Suprapubic skin (tissue), 4 donors: ENCODE results near the gene SSX2IP. TPM values are rescaled to one million over a fixed set of nuclear protein-coding genes. Genes with fewer than 3 reads are reported as not detected.
A peak's percentile ranks its signal among the peaks of the same experiment; 100 is the strongest.

Experiments
- DNase-seq, 2 donors: peaks; one replicate each; pipeline ENCODE4 v3.0.0-alpha.2; 2019; ENCODE audit warnings: low spot score in 2 of 2
- H3K27ac ChIP-seq: fragments of 200-600 bp; sonication (generic); one replicate; pipeline ENCODE4 v1.5.1; 2019
- H3K27me3 ChIP-seq: fragments of 200-600 bp; sonication (generic); one replicate; pipeline ENCODE4 v1.5.1; 2019
- H3K36me3 ChIP-seq: fragments of 200-600 bp; sonication (generic); one replicate; pipeline ENCODE4 v1.5.1; 2019
- H3K4me1 ChIP-seq: fragments of 200-600 bp; sonication (generic); one replicate; pipeline ENCODE4 v1.5.1; 2019
- H3K4me3 ChIP-seq: fragments of 200-600 bp; sonication (generic); one replicate; pipeline ENCODE4 v1.5.1; 2019; ENCODE audit warnings: mild to moderate bottlenecking
- H3K9me3 ChIP-seq: fragments of 200-600 bp; sonication (generic); one replicate; pipeline ENCODE4 v1.5.1; 2019
- CTCF ChIP-seq, 2 donors: fragments of 200-600 bp in 1 of 2; fragments of 450-650 bp in 1 of 2; sonication (generic) in 1 of 2; IDR thresholded peaks; one replicate each; pipeline ENCODE4 v1.5.1; 2016 to 2019; ENCODE audit warnings: antibody characterized with exemption in 2 of 2, mild to moderate bottlenecking in 1 of 2, moderate library complexity in 1 of 2
- EP300 ChIP-seq: sonication (generic); formaldehyde crosslinking; IDR thresholded peaks from one replicate; pipeline ENCODE4 v1.6.1; 2017; ENCODE audit warnings: antibody characterized with exemption
- POLR2A ChIP-seq, 2 donors: fragments of 450-650 bp; IDR thresholded peaks; one replicate each; pipeline ENCODE4 v1.6.1; 2017; ENCODE audit warnings: antibody characterized with exemption in 2 of 2, mild to moderate bottlenecking in 2 of 2, moderate library complexity in 2 of 2
- POLR2AphosphoS5 ChIP-seq, 3 donors: sonication (generic); formaldehyde crosslinking; IDR thresholded peaks; one replicate each; pipeline ENCODE4 v1.6.1; 2017; ENCODE audit warnings: antibody characterized with exemption in 3 of 3
- WGBS: methylation state at CpG from one replicate; pipeline ENCODE4 v1.1.5; 2018; 5-methylcytosine and 5-hydroxymethylcytosine counted together
- total RNA-seq, 4 donors: library from RNA; depleted of rRNA; stranded (reverse); fragments of >200 nt; gene quantifications; one replicate each; pipeline ENCODE4 v1.1.0, GENCODE V29; 2016

Gene SSX2IP, protein sequence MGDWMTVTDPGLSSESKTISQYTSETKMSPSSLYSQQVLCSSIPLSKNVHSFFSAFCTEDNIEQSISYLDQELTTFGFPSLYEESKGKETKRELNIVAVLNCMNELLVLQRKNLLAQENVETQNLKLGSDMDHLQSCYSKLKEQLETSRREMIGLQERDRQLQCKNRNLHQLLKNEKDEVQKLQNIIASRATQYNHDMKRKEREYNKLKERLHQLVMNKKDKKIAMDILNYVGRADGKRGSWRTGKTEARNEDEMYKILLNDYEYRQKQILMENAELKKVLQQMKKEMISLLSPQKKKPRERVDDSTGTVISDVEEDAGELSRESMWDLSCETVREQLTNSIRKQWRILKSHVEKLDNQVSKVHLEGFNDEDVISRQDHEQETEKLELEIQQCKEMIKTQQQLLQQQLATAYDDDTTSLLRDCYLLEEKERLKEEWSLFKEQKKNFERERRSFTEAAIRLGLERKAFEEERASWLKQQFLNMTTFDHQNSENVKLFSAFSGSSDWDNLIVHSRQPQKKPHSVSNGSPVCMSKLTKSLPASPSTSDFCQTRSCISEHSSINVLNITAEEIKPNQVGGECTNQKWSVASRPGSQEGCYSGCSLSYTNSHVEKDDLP
- 10 to 100 TPM in 1 of 4 donors, 1 to 10 TPM in 3; 6.1 to 12.8 (median 9.4) TPM for total RNA-seq

- H3K36me3 ChIP-seq: no peaks in the 10 kb centered on the region
- WGBS: under 1% methylated on average over 36 of the region's 68 CpGs
- peak within 1 kb of the TSS; percentile 67 for H3K4me3 ChIP-seq
- TF ChIP-seq EP300 (no peak), POLR2AphosphoS5 (IDR thresholded peaks at IDR 0.05) (no peak), POLR2A (IDR thresholded peaks at IDR 0.05) (no peak), CTCF (IDR thresholded peaks at IDR 0.05) (no peak)
- H3K9me3 ChIP-seq: no peaks in the 10 kb centered on the region
- peak; percentile 98 for DNase-seq
- peaks cover 21% of the 10 kb centered on the region for H3K4me1 ChIP-seq
- H3K27me3 ChIP-seq: no peaks in the 10 kb centered on the region
- peak within 1 kb of the TSS; percentile 87 for H3K27ac ChIP-seq
Observed at GRCh38 chr1:84690397-84691121, at the start of gene SSX2IP. SSX2IP (minus strand) TSS chr1:84690461; CDS start chr1:84671219, 19,242 bp downstream.

DNA sequence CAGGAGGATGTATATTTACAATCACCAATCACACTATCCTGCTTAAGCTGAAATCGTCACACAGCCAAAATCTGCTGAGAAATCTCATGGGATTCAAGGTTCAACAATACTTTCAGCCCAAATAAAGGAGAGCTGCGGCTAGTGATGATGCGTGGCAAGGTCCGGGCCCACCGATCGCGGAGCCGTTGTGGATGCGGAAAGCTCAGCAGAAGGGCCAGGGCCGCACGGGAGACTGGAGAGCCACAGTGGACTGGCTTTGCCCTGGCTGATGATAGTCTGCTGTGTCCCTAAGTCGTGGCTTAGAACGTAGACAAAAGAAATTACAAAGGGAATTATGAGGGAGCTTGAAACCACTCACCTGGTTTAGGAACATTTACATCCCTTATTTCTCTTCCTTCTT is 48.0 kb upstream of the SSX2IP start:
- no peak for DNase-seq
- no peaks in the 10 kb centered on the region for H3K27me3 ChIP-seq
- no peak overlapping the region for H3K4me3 ChIP-seq
- 96% methylated on average over 13 of the region's 13 CpGs for WGBS
- TF ChIP-seq POLR2AphosphoS5 (IDR thresholded peaks at IDR 0.05) (no peak), EP300 (no peak), CTCF (IDR thresholded peaks at IDR 0.05) (no peak), POLR2A (IDR thresholded peaks at IDR 0.05) (no peak)
- no peak overlapping the region for H3K27ac ChIP-seq
- H3K9me3 ChIP-seq: no peaks in the 10 kb centered on the region
- no peaks in the 10 kb centered on the region for H3K4me1 ChIP-seq
- H3K36me3 ChIP-seq: no peaks in the 10 kb centered on the region

- no peaks in the 10 kb centered on the region for H3K36me3 ChIP-seq
- H3K4me3 ChIP-seq: no peak overlapping the region
- H3K9me3 ChIP-seq: no peaks in the 10 kb centered on the region
- TF ChIP-seq POLR2A (IDR thresholded peaks at IDR 0.05) (no peak), POLR2AphosphoS5 (IDR thresholded peaks at IDR 0.05) (no peak), EP300 (no peak), CTCF (IDR thresholded peaks at IDR 0.05) (no peak)
- 70% methylated on average over 4 of the region's 4 CpGs for WGBS
- H3K27me3 ChIP-seq: no peaks in the 10 kb centered on the region
- no peak overlapping the region for H3K27ac ChIP-seq
- DNase-seq: no peak
- no peaks in the 10 kb centered on the region for H3K4me1 ChIP-seq
Observed at GRCh38 chr1:84737590-84737989, 47.3 kb upstream of the SSX2IP start.

DNA sequence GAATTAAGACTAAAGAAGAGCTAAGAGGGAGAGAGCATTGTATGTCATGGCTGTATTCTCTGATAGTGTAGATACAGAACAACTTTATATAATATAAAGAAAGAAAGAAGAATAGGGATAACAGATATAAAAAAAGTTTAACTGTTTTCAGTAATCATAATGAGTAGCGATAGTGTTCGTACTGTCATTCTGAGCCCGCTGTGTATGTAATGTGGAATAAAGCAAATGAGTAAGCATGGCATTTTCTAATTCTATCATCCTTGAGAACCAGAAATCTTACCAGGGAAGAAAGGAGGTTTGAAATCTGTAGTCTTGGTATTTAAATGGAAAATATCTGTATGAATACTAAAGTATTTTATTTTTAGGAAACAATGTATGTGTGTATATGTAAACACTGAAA is 46.7 kb upstream of the SSX2IP start:
- Histone ChIP-seq H3K4me1 (no peaks in the 10 kb centered on the region), H3K27me3 (no peaks in the 10 kb centered on the region), H3K36me3 (no peaks in the 10 kb centered on the region), H3K27ac (no peak overlapping the region), H3K4me3 (no peak overlapping the region), H3K9me3 (no peaks in the 10 kb centered on the region)
- no peak for DNase-seq
- no peak for TF ChIP-seq POLR2A (IDR thresholded peaks at IDR 0.05)
- TF ChIP-seq CTCF (IDR thresholded peaks at IDR 0.05): no peak
- no peak for TF ChIP-seq POLR2AphosphoS5 (IDR thresholded peaks at IDR 0.05)
- TF ChIP-seq EP300: no peak
- 95% methylated on average over 3 of the region's 3 CpGs for WGBS

- Histone ChIP-seq H3K36me3 (no peaks in the 10 kb centered on the region), H3K4me3 (no peak overlapping the region), H3K27ac (no peak overlapping the region), H3K4me1 (no peaks in the 10 kb centered on the region), H3K9me3 (no peaks in the 10 kb centered on the region), H3K27me3 (no peaks in the 10 kb centered on the region)
- TF ChIP-seq EP300: no peak
- TF ChIP-seq POLR2A (IDR thresholded peaks at IDR 0.05): no peak
- TF ChIP-seq CTCF (IDR thresholded peaks at IDR 0.05): no peak
- no peak for TF ChIP-seq POLR2AphosphoS5 (IDR thresholded peaks at IDR 0.05)
- DNase-seq: no peak
Observed at GRCh38 chr1:84736445-84736844, 46.2 kb upstream of the SSX2IP start.
